ENCODE results near the gene LRP6.

The LRP6 gene

DNA sequence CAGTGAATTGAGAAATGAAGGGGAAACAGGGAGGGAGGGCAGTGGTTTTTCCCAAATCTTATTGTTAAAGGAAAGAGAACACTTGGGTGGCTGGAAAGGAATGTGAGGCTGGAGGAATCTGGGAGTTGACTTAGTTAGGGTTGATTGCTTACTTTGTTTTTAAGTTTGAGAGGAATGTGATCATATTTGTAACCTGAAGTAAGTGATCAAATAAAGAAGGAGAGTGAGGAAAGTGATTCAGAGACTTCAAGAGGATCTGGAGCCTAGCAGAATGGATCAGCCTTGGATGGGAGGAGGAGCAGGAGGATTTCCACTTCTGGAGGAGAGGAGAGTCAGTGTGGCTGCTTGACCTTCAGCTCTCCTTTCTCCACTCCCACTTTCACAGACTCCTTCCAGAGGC is 6.0 kb upstream of the LRP6 start:
- no peaks in the 10 kb centered on the region for H3K36me3 ChIP-seq
- no peak overlapping the region for H3K4me3 ChIP-seq (ENCODE audit: low read depth in 1 of 2, low read length in 1 of 2)
- no peak overlapping the region for H3K27ac ChIP-seq
- TF ChIP-seq CTCF (IDR thresholded peaks at IDR 0.05): no peak
- no peaks in the 10 kb centered on the region for H3K9me3 ChIP-seq
- peaks cover 38% of the 10 kb centered on the region for H3K27me3 ChIP-seq
- H3K4me1 ChIP-seq (ENCODE audit: control insufficient read depth in 1 of 2, insufficient read depth in 1 of 2, low read depth in 1 of 2, low read length in 1 of 2): no peaks in the 10 kb centered on the region

DNA sequence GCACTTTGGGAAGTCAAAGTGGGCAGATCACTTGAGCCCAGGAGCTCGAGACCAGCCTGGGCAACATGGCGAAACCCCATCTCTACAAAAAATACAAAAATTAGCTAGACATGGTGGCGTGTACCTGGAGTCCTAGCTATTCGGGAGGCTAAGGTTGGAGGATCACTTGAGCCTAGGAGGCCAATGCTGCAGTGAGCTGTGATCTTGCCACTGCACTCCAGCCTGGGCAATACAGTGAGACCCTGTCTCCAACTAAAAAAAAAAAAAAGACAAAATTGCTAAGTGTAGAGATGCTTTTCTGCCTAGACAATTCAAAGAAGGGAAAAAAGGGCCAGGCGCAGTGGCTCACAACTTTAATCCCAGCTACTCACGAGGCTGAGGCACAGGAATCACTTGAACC is 3.4 kb upstream of the LRP6 start:
- peaks cover 57% of the 10 kb centered on the region for H3K27me3 ChIP-seq
- peaks cover 16 to 23% of the 10 kb centered on the region in 2 experiments for H3K4me1 ChIP-seq (ENCODE audit: control insufficient read depth in 1 of 2, insufficient read depth in 1 of 2, low read depth in 1 of 2, low read length in 1 of 2)
- H3K4me3 ChIP-seq (ENCODE audit: low read depth in 1 of 2, low read length in 1 of 2): no peak overlapping the region
- H3K9me3 ChIP-seq: no peaks in the 10 kb centered on the region
- H3K36me3 ChIP-seq: no peaks in the 10 kb centered on the region
- TF ChIP-seq CTCF (IDR thresholded peaks at IDR 0.05): no peak
- no peak overlapping the region for H3K27ac ChIP-seq

GRCh38 chr12:12267742-12268200 is 927 bp upstream of the LRP6 start:
- no peak overlapping the region for H3K4me3 ChIP-seq (ENCODE audit: low read depth in 1 of 2, low read length in 1 of 2)
- H3K9me3 ChIP-seq: no peaks in the 10 kb centered on the region
- no peaks in the 10 kb centered on the region for H3K36me3 ChIP-seq
- peaks cover 16 to 25% of the 10 kb centered on the region in 2 experiments for H3K4me1 ChIP-seq (ENCODE audit: control insufficient read depth in 1 of 2, insufficient read depth in 1 of 2, low read depth in 1 of 2, low read length in 1 of 2)
- no peak for TF ChIP-seq CTCF (IDR thresholded peaks at IDR 0.05)
- peaks cover 71% of the 10 kb centered on the region for H3K27me3 ChIP-seq
- no peak overlapping the region for H3K27ac ChIP-seq

- peak overlapping the region; percentile 55 to 67 for H3K4me3 ChIP-seq (ENCODE audit: low read depth in 1 of 2, low read length in 1 of 2)
- TF ChIP-seq CTCF (IDR thresholded peaks at IDR 0.05): no peak
- H3K27ac ChIP-seq: no peak overlapping the region
- H3K36me3 ChIP-seq: no peaks in the 10 kb centered on the region
- H3K9me3 ChIP-seq: no peaks in the 10 kb centered on the region
- H3K4me1 ChIP-seq (ENCODE audit: control insufficient read depth in 1 of 2, insufficient read depth in 1 of 2, low read depth in 1 of 2, low read length in 1 of 2): peaks cover 16 to 25% of the 10 kb centered on the region in 2 experiments
- H3K27me3 ChIP-seq: peaks cover 70% of the 10 kb centered on the region
Observed at GRCh38 chr12:12266389-12266872, 413 bp downstream of the LRP6 start.

GRCh38 chr12:12265571-12266388 is 1.1 kb downstream of the LRP6 start:
- Histone ChIP-seq H3K4me1 (ENCODE audit: control insufficient read depth in 1 of 2, insufficient read depth in 1 of 2, low read depth in 1 of 2, low read length in 1 of 2) (peaks cover 16 to 25% of the 10 kb centered on the region in 2 experiments), H3K9me3 (no peaks in the 10 kb centered on the region), H3K27ac (no peak overlapping the region), H3K27me3 (peaks cover 70% of the 10 kb centered on the region), H3K36me3 (no peaks in the 10 kb centered on the region), H3K4me3 (ENCODE audit: low read depth in 1 of 2, low read length in 1 of 2) (peak overlapping the region in 1 of 2 experiments; percentile 67)
- TF ChIP-seq CTCF (IDR thresholded peaks at IDR 0.05): no peak
